Superior temporal gyrus (tissue), 1 donor: ENCODE results near the gene MRPL37.
A peak's percentile ranks its signal among the peaks of the same experiment; 100 is the strongest.
"Not testable (repeated sequence)": the region's sequence is repeated elsewhere in the genome, so short reads cannot be mapped to it uniquely, and the experiment has no call there.

Experiments used
- DNase-seq: peaks from one replicate; pipeline ENCODE4 v3.0.0-alpha.2; 2016; ENCODE audit errors: extremely low spot score

MRPL37 gene

GRCh38 chr1:54199765-54200518, at the start of gene MRPL37, which contains the start of gene CYB5RL:
Gene MRPL37 (plus strand): TSS chr1:54200167. CDS start chr1:54200244, 77 bp downstream.
Gene CYB5RL (minus strand): TSS chr1:54200030. CDS start chr1:54195616, 4,414 bp downstream.
- DNase-seq, result peak; percentile 97

- no peak for DNase-seq
Observed at GRCh38 chr1:54151013-54151412, 49.0 kb upstream of the MRPL37 start.

DNA sequence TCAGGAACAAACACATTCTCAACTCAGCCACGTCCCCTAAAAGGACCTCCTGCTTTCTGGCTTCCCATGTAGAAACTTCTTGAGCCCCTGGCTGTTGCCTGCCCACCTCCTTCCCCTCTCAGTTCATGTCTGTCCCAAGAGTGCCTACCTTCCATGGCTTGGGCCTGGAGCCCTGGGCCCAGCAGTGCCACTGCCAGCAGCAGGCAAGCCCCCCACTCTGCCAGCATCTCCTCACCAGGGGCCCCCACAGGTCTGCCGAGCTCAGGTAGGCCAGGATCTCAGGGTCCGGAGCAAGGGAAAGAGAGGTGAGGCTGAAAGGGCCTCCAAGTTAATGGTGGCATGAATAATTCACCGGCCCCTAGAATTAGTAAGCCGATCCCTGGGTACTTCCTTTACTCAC, 47.3 kb upstream of the MRPL37 start, which contains the start of gene CDCP2:
CDCP2 (minus strand) TSS at position 305 of the 400 bp plus-strand sequence; CDS start at position 227, 78 bp downstream.
- no peak for DNase-seq

DNA sequence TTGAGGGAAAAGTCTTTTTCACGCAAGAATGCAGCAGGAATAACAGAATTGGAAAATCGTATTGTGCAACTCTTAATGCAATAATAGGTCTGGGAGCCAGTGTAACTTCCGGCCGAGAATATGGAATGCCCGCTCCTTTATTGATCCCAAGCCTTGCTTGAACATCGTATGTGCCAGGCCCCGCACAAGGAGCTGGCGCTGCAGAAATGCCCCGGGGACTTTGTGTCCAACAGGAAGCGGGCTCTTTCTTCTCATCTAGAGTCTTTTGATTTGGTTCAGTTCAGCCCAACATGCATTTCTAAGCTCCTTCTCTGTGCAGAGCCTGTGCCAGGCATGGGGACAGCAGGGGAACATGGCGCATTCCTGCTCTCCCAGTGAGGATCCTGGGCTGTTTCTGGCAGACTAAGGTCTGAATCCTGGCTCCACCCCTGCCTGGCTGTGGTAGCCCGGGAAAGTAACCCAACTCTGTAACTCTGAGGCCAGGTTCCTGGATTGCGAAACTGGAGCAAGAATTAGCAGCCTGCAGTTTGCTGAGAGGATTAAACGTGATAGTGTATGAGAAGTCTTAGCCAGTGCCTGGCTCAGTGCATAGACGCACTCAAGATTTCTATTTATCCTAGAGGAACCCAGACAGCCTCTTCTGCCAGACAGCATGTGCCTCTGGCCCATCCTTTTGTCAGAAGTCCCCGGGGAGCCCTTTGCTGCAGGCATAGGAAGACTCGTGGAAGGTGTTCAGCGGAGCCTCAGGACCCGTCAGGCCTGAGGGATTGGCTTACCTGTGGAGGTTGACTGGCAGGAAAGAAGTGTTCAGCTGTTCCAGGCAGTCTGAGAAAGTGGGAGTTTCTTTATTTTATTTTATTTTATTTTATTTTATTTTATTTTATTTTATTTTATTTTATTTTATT, 46.2 kb upstream of the MRPL37 start:
- no peak for DNase-seq

GRCh38 chr1:54156201-54156600, 43.8 kb upstream of the MRPL37 start:
- DNase-seq, result no peak

DNA sequence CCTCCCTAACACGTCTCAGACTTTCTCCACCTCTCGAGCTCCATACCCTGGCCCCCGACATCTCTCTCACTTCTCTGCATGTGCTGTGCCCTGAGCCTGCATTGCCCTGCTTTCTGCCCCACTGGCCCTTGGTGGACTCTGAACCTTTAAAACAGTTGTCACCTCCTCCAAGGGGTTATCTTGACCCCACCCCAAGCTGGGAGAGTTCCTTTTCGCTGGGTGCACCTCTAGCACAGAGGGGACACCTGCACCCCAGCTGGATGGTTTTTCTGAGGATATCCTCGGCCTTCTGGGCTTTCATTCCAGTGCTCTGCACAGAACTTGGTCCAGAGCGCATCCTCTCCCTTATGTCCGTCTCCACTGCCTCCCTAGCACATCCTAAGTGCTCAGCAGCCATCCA, 43.0 kb upstream of the MRPL37 start:
- no peak for DNase-seq

- no peak for DNase-seq
Observed at GRCh38 chr1:54157401-54157800, 42.6 kb upstream of the MRPL37 start.

DNA sequence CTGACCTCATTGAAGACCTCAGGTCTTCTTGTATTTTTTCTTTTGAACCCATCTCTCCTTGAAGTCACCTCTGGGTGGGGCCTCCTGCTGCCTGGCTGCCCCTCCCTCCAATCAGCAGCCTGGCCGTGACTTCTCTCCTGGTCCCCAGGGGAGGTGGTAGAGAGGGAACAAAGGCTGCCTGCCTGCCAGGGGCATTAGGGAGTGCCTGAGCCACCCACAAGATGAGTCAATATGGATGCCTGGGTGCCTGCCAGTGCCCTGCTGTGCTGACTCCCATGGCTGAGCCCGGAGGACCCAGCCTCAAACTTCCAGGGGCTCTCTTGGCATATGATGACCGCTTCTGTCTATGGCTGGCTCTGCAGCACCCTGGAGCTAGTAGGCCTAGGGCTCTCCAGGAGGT, 41.9 kb upstream of the MRPL37 start:
- DNase-seq, result no peak

GRCh38 chr1:54159733-54160316, 40.1 kb upstream of the MRPL37 start:
- no peak for DNase-seq

DNA sequence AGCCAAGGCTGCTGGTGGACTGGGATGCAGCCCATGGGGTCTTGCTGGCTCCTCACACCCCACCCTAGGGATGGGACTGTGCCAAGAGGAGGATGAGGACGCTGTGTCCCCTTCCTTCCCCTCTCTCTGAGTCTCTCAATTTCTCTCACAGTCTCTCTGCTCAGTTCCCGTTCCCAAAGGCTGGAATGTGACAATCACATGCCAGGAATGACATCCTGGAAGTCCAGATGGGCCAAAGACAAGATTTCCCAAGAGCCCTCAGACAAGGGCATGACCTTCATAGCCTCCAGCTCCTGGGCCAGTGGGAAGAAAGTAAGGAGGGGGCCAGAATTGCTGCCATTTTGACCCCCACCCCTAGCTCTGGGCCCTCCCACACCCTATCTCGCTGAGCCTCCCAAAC, 39.6 kb upstream of the MRPL37 start:
- DNase-seq, result no peak

DNA sequence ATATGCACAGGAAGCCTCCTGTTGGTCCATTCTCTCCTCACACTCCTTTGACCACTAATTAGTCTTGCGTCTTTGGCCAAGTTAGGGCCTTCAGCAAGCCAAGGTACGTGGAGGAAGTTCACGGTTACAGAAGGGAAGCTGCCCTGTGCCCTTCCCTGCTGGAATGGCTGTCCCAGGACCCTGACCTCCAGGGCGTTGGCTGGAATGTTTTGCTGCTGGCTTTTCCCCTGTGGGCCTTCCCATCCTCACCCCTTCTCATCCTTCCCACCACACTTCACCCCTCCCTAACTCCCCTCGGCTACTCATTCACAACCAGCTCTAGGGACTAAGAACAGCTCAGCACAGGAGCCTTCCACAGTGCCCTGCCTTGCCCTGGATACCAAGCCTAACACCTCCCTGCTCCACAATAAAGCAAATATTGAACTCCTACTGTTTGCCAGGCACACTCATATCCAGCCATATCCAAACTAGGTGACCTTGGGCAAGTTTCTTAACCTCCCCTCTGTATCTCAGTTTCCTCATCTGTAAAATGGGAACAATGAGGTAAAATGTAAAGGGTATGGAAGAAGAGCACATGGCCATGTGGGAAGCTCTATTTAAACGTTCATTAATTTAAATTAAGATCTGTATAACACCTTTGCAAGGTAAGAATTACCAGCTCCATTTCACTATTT, 38.3 kb upstream of the MRPL37 start:
- no peak for DNase-seq

GRCh38 chr1:54163051-54163450, 36.9 kb upstream of the MRPL37 start:
- DNase-seq, result no peak

- no peak for DNase-seq
Observed at GRCh38 chr1:54163573-54163972, 36.4 kb upstream of the MRPL37 start.

- DNase-seq, result no peak
Observed at GRCh38 chr1:54165146-54165545, 34.8 kb upstream of the MRPL37 start.

- DNase-seq, result not testable (repeated sequence)
Observed at GRCh38 chr1:54166357-54166756, 33.6 kb upstream of the MRPL37 start.

GRCh38 chr1:54167422-54168139, 32.4 kb upstream of the MRPL37 start:
- DNase-seq, result no peak

DNA sequence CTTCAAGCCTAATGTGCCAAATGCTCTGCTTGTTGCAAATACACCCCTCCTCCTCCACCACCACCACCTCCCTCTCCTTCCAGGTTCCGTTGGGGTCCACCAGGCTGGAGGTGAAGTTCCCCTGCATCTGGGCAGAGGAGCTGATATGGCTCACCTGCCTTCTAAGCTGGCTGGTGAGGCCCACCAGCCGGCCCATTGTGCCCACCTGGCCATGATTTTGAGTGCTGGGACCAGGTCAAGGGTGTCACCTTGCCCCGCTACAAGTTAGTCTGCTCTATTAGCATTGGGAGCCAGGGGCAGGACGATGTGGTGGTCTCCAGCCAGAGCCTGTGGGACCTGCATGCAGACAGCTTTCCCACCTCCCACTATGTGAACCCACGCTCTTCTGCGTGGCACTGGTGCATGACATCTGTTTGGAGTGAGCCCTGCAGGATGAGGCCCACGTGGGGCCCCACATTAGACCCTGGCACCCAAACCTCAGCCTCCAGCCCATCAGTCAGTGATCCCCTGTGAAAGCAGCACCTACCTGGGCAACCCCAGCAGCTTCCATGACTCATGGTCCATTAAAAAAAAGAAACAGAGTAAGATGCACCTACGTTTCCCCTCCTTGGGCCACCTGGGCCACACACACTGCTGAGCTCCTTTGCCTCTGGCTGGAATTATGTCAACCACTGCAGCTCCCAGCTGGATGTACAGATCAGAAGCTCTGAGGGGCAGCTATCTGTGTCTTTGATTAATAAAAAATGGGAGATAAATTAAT, 31.6 kb upstream of the MRPL37 start:
- no peak for DNase-seq

DNA sequence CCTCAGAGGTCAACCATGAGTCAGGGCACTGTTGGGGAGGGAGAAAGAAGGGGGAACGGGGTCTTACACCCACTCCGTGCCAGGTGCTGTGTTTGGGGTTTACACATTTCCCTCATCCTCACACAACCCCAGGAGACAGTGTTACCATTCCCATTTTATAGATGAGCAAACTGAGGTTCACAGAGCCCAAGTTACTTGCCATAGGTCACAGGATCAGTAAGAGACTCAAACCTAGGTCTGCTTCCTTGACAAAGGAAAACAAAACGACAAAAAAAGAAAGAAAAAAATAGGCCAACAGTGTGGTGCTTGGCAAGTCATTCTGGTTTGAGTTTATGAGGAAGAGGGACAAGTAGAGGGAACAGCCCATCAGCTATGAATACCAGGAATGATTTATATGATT, 30.9 kb upstream of the MRPL37 start:
- no peak for DNase-seq

- no peak for DNase-seq
Observed at GRCh38 chr1:54171016-54171415, 29.0 kb upstream of the MRPL37 start.

DNA sequence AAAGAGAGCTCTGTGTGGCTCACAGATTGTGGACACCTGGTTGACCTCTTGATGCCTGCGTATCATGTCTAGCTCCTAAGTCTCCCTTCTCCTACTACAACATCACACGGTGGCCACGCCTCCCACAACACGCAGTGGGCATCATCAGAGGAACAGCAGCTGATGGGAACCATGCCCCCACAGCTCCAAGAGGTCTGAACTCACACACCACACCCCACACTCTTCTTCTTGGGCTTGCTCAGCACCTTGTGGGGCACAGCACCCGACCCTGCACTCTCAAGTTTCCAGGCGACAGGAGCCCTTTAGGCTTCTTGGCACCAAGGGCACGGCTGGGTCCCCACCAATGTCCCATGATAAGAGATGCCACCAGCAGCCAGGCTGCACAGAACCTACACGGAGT, 28.4 kb upstream of the MRPL37 start:
- no peak for DNase-seq
